Embryonic facial prominence (tissue), 1 donor: ENCODE measurements around the gene ADPGK.
"Not testable (repeated sequence)": the region's sequence is repeated elsewhere in the genome, so short reads cannot be mapped to it uniquely, and the experiment has no call there.

Experiments
- DNase-seq: peaks from one replicate; pipeline ENCODE4 v3.0.0-alpha.2; 2016; ENCODE audit errors: extremely low spot score

Gene ADPGK

GRCh38 chr15:72751751-72752455 lies 31.7 kb downstream of the ADPGK start:
- DNase-seq: no peak

GRCh38 chr15:72749700-72750099 lies 33.9 kb downstream of the ADPGK start:
- DNase-seq: no peak

- DNase-seq: no peak
Observed at GRCh38 chr15:72740219-72740618, 43.3 kb downstream of the ADPGK start.

GRCh38 chr15:72737723-72738122 lies 45.8 kb downstream of the ADPGK start:
- no peak for DNase-seq

GRCh38 chr15:72737061-72737460 lies 46.5 kb downstream of the ADPGK start:
- no peak for DNase-seq

- DNase-seq: no peak
Observed at GRCh38 chr15:72735111-72735510, 48.4 kb downstream of the ADPGK start.

- no peak for DNase-seq
Observed at GRCh38 chr15:72733941-72734738, 49.4 kb downstream of the ADPGK start.

GRCh38 chr15:72732516-72732915 lies 51.0 kb downstream of the ADPGK start:
- no peak for DNase-seq

GRCh38 chr15:72732086-72732485 lies 51.5 kb downstream of the ADPGK start:
- no peak for DNase-seq

- no peak for DNase-seq
Observed at GRCh38 chr15:72728821-72729220, 54.7 kb downstream of the ADPGK start.

- DNase-seq: not testable (repeated sequence)
Observed at GRCh38 chr15:72728249-72728648, 55.3 kb downstream of the ADPGK start.

- no peak for DNase-seq
Observed at GRCh38 chr15:72727154-72727553, 56.4 kb downstream of the ADPGK start.

GRCh38 chr15:72725851-72726250 lies 57.7 kb downstream of the ADPGK start:
- DNase-seq: not testable (repeated sequence)

- DNase-seq: no peak
Observed at GRCh38 chr15:72725446-72725845, 58.1 kb downstream of the ADPGK start.

GRCh38 chr15:72724028-72724427 lies 59.5 kb downstream of the ADPGK start:
- DNase-seq: no peak

GRCh38 chr15:72722071-72722696 lies 61.4 kb downstream of the ADPGK start:
- DNase-seq: peak; percentile 14

GRCh38 chr15:72708551-72709303 lies 74.8 kb downstream of the ADPGK start:
- DNase-seq: not testable (repeated sequence)

GRCh38 chr15:72706266-72706665 lies 77.3 kb downstream of the ADPGK start:
- no peak for DNase-seq
